GM18526 (cell line): Measurements from ENCODE around the gene TSKU.

ENCODE experiments used
- POLR2A ChIP-seq: IDR thresholded peaks from 3 replicates; pipeline ENCODE4 v1.6.1; 2011; ENCODE audit not compliant: insufficient read length; ENCODE audit errors: extremely low read depth

The TSKU gene

DNA sequence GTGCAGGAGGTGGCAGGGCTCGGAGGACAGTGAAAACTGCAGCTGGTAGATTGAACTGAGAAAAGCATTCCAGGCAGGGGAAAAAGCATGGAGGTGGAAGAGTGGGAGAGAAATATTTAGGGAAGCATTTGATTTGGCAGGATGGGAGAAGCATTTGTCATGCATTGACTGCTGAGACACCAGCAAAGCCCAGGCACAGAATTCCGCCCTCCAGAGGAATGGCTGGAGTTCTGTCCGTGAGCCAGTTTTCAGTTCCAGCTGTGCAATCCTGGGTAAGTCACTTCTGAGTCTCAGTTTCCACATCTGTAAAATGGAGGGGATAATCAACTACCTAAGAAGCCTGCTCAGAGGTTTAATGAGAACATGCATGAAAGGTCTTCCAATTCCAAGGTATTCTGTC lies 4.3 kb upstream of the TSKU start:
- TF ChIP-seq POLR2A, result no peak

DNA sequence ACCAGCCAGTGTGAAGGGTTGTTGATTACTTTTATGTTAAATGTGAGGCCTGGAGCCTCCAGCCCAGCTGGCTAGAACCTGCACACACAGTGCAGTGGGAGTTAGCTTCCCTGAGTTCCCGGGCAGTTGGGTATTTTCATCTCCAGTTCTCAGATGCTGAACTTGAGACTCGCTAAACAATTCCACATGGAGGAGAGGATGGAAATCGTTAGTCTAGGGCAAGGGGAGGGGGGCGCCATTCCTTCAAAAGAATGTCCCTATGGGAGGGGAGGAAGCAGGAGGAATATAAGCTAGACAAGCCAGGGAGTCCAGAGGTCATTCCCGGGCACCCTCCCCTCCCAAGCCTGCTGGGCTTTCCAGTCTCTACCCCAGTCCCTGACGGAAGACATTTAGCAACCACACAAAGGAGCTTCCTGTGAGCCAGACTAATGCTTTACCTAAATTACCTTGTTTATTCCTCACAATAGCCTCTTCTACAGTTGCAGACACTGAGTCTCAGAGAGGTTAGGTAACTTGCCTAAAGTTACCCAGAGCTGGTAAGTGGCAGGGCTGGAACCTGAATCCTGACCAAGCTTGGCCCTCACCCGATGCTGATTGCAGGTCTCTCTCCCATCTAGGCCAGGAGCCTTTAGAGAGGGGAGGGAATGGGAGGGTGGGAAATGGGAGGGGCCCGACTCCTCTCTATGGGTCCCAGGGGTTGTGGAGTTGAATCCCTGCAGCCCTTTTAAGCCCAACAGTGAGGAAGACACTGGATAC lies 1.9 kb upstream of the TSKU start:
- no peak for TF ChIP-seq POLR2A

DNA sequence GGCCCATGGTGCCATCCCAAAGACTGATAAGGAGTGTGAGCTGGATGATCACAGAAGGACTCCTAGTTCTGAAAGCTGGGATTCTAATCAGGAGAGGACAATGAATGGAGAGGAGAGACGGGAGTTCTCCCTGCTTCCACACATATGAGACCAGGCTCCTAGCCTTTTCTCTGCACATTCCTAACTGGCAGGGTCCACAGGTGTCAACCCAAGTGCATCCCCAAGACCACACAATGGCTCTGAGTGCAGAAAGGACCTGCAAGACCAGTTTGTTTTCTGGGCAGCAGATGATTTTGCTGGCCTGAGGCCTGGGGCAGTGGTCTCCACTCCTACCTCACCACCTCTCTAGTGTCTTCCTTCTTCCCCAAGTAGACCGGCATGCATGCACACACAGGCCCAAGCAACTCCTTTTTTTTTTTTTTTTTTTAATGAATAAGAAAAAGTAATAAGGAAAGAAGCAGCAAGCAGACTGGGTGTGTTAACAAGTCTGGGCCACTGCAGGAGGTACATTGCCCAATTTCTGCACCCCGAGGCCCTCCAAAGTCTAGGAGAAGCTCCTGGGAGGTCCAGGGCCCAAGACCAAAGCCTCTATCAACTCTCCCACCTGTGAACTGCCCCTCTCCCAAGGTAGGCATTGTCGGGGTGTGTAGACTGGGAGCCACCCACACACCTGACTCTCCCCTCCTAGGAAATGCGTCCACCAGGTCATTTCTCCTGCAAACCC lies 1.2 kb upstream of the TSKU start:
- TF ChIP-seq POLR2A, result no peak

DNA sequence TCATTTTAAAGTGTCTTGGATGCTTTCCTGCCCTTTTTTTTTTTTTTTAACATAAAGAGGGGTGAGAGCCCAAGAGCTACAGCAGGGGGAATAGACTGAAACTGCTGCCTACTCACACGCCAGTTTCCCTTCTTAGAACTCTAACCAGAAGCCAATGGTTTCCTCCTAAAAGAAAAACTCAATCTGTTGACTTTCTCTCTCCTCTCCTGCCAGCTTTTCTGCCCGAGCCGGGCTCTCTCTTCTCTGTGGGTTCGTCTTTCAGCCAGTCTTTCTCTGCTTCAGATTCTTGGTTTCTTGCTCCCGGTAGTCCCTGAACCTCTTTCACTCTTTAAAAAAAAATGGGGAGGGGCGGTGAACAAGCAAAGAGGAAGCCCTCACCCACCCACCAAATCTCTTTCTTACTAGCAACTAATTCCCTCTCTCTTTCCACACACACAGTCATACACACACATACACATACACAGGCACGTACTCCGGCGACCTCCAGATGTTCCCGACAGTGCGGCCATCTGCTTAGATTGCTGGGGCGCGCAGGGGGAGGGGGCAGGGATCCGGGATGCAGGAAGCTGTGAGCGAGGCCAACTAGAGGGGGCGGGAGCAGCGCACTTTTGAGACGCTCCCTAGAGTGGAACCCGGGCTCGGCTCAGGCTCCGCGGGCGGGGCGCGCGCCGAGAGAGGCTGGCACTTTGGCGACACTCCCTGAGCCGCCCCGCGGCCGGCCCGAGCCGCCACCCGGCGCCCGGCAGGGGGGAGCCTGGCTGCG lies 444 bp upstream of the TSKU start:
- TF ChIP-seq POLR2A, result no peak

DNA sequence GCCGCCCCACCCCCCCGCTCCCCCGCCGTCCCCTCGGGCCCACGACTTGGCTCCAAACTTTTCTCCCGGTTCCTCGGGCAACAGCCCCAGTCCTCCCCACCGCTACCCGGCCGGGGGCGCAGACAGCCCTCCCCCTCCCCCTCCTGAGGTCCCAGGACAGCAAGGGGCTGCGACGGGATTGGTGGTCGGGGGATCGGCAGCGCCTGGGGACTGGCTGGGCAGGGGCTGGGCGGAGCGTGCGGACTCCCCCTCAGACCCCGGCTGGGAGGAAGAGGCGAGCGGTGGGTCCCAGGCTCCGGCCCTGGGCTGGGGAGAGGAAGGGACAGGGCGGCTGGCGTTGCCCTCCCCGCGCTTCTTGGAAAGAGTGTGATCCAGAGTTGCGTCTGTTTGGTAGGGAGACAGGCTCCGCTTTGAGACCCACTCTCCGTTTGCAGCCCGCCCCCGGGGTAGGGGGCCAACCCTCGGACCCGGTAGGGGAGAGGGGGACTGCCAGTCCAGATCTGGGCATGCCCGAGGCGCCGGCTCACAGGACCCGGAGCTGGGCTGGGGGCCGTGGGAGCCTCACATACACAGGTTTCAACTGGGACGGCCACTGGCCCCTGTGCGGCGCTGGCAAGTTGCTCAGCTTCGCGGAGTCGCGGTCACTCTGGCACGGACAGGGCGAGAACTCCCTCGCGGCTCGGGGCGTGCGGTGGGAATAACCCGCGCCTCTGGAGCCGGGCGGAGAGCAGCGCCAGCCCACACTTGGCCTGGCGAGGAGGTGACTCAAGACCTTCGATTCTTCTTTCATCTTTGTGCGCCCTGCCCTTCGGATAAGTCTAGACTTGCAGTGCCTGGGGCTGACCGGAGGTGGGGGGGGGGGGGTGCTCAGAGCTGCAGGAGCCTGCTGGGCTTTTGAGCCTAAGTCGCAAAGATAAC lies 999 bp downstream of the TSKU start:
- no peak for TF ChIP-seq POLR2A

DNA sequence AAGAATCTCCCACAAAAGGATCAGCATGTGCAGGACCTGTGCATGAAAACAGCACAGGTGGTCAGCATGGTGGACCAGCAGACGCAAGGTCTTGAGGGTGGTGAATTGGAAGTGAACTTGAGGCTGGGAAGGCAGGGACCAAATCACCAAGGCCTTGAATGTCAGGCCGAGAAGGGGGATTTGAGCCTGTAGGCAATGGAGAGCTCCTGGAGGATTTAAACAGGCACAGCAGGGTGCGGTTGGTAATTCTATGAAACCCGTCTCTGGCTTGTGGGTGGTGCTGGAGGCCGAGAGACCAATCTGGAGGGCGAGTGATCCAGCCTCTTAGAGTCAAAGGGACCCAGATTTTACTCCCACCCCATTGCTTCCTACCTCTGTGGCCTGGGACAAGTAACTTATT lies 2.4 kb downstream of the TSKU start:
- no peak for TF ChIP-seq POLR2A

DNA sequence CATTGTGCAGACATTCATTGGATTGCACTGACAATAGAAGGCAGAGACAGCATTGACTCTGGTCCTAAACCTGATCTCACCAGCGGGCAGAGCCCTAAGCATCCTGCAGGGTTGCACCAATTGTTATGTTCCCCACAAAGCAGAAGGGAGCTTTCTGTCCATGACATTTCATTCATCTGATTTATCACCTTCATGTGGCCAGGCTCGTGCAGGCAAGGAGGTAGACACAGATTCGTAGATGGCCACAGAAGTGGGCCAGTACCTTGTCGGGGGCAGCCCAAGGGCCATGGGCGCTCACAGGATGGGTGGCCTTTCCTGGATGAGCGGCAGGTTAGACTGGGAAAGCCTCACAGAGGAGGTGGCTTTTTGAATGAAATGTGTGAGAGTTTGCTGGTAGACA lies 2.9 kb downstream of the TSKU start:
- TF ChIP-seq POLR2A, result no peak

DNA sequence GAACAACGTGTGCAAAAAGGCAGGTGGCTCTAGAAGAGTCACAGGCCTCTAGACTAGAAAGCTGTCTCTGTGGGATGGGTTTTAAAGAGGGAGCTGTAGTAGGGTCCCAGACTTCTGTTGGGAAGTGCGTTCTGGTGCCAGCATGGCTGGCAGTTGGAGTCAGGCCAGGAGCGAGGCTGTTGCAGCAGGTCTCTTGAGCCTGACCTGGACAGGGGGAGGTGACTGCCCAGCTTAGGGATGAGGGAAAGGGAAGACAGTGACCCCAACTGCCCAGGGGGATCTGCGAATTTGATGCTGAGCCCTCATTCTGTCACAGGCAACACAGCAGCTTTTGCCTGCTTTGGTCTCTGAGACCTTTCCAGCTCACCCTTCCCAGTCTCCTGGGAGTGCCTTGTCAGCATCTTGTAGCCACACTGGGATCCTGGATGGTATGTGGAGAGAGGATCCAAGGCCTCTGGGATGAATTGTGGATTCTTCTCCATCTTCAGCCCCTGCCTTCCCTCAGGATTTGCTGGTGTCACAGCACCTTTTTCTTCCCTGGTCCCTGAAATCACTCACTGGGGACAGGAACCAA lies 3.4 kb downstream of the TSKU start:
- no peak for TF ChIP-seq POLR2A

DNA sequence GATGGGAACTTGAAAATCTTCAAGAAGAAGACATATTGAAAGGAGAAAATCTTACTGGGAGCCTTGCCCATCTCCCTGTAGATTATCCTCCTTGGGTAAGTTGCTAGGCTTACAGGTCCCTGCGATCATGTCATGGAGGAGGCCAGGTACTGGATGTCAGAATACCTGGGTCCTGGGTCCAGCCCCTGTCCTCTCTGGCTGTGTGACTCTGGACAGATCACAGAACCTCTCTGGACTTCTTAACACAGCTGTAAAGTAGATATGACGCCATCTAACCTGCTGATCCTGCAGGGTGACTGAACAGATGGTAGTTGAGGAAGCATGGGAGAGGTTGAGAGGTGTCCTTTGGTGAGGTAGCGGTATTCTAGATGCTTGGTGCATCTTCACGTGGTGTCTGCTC lies 4.1 kb downstream of the TSKU start:
- TF ChIP-seq POLR2A, result no peak

DNA sequence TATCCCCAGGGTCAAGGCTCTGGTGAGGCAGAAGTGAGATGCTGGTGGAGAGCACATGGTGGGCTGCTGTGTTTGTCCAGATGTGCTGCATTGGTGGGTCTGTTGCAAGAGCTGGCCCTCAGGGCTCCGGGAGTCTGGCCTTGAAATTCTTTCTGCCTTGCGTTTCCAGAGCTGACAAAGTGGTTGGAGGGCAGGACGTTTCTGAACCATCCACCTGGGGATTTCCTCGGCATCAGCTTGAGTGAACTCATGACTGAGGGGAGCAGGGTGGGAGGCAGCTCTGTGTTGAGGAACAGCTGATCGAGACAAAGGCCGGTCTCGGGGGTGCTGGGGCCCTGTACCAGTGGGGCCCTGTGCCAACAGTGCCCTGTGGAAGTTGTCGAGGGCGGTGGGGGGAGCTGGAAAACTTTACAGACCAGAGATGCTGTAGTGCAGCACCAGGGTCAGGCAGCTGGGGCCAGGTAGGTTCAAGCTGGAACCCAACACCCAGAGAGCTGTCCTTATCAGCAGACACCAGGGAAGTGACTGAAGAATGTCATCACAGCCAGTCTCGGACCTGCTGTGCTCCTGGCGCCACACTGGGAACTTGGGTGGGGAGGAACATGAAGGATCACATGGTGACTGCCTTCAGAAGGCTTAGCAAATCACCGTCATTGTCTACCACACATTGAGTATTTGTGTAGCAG lies 4.9 kb downstream of the TSKU start:
- no peak for TF ChIP-seq POLR2A

DNA sequence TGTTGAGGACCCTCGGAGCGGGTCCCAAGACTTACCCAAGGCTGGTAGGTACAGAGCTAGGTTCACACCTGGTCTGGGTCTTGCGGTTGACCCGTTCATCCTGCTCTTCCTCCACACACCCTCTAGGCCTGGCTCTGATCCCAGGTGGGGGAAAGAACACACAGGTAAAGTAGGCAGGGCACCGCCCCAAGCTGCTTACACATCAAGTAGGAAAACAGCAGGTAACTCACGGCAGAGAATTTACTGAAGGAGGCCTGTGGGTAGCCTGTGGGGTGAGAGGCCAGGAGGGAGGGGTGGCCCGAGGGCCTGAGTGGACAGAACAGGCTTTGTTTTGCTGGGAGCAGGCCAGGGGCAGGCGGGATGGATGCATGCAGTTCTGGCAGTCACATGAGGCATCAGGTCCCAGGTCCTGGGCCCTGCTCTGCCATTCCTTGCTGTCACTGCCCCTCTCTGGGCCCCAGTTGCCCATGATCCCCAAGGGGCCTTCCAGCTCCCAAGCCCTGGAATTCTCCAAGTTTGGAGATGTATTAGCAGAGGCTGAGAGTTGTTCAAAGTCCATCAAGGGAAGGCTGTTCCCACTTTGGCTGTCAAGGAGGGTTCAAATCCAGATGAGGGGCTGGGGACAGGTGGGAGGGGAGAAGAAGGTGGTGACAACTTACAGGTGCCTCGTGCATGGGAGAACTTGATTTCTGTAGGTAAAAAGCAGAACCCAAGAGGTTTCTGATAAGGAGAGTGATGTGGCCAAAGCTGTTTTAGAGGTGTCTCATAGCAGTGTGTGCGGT lies 5.7 kb downstream of the TSKU start:
- TF ChIP-seq POLR2A, result no peak

DNA sequence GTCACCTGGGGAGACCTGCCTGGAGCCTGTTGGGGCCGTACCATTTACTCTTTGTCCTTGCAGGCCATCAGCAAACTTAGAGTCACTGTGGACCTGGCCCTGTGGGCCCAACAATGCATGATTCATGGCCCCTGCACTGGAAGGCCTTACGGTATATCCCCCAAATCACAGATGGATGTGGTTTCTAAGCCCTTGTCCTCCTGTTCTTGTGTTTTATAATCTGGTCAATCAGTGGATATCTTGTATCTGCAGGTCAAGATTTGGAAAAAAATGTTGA lies 6.2 kb downstream of the TSKU start:
- TF ChIP-seq POLR2A, result no peak

DNA sequence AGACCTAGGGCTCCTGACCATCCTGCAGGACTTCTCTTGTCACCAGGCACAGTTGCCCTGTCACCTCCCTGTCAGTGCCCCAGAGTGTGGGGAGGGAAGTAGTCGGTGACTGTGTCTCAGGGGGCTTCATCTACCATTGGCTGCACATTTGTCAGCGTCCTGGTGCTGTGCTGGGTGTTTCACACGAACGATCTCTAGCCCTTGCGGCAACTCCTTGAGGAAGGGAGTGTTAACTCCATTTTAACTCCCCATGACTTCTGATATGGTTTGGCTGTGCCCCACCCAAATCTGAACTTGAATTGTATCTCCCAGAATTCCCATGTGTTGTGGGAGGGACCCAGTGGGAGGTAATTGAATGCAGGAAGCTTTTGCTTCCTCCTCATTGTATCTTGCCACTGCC lies 7.1 kb downstream of the TSKU start:
- TF ChIP-seq POLR2A, result no peak

DNA sequence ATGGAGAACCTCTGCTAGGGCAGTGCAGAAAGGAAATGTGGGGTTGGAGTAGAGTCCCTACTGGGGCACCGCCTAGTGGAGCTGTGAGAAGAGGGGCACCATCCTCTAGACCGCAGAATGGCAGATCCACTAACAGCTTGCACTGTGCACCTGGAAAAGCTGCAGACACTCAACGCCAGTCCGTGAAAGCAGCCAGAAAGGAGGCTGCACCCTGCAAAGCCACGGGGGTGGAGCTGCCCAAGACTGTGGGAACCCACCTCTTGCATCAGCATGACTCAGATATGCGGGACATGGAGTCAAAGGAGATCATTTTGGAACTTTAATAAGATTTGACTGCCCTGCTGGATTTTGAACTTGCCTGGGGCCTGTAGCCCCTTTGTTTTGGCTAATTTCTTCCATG lies 8.7 kb downstream of the TSKU start:
- no peak for TF ChIP-seq POLR2A
